ENCODE measurements around the gene SYNC.
"Not testable (repeated sequence)": the region's sequence is repeated elsewhere in the genome, so short reads cannot be mapped to it uniquely, and the experiment has no call there.

Gene SYNC

DNA sequence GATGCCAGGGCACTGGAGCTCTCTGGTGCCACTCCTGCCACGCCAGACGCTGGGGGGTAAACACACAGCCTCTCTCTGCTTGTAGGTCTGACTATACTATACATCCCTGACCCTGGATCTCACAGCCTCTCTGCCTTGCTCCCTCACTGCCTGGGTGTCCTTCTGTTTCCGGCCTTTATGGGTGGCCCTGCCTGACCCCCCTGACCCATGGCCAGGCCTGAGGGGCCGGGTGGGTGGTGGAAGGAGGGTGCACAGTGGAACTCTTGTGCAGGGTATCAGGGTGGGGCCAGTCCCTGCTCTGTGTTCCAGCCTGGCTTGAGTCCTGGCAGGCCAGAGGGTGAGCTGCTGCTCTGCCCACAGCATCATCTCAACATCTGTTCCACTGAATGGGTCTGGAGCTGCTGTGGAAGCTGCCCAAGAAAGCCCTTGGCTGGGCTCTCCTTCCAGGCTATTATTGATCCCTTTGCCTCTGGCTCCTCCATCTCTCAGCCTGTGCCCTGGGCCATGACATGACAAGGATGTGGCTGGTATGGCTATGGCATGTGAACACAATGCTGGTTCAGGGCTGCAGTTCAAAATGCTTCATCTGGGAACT, 17.2 kb upstream of the SYNC start:
- no peak for DNase-seq

DNA sequence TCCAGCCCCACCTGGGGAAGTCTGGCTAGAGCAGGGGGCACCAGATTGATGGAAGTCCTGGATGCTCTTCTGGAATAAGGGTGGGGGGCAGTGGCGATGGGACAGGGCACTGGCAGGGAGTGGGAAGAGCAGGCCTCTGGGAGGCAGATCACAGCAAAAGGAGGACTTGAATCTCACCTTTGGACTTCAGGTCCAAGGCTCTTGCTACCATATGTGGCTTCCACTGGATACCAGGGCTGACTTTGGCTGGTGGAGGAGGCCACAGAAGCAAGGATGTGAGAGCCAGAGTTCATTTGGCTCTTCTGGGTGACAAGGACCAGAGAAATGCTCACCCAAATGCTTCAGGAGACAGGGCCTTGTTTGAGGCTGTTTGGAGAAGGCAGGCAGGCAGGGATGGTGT, 16.0 kb upstream of the SYNC start:
- no peak for DNase-seq

DNA sequence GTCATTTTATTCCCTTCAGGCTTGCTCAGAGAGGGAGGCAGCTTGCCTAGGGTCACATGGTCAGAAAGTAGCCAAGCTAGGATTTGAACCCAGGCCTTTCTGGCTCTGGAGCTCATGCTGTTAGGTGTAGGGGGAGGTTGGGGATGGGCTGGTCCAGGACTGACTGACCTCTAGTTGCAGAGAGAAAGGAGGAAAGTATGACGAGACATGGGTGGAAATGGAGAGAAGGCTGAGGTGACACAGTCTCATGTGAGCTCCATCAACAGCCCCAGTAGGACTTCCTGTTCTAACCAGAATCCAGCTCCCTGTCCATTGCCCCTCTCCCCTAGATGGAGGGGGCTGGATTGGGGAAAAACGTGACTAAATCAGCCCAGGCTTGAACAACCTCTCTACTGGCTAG, 15.5 kb upstream of the SYNC start:
- no peak for DNase-seq

DNA sequence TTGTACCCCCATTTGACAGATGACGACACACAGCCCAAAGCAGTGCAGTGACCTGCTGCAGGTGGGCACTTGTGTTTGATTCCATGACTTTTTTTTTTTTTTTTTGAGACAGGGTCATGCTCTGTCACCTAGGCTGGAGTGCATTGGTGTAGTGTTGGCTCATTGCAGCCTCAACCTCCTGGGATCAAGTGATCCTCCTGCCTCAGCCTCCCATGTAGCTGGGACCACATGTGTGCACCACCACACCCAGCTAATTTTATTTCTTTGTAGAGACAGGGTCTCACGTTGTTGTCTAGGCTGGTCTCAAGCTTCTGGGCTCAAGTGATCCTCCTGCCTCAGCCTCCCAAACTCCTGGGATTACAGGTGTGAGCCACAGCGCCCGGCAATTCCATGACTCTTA, 14.9 kb upstream of the SYNC start:
- no peak for DNase-seq

DNA sequence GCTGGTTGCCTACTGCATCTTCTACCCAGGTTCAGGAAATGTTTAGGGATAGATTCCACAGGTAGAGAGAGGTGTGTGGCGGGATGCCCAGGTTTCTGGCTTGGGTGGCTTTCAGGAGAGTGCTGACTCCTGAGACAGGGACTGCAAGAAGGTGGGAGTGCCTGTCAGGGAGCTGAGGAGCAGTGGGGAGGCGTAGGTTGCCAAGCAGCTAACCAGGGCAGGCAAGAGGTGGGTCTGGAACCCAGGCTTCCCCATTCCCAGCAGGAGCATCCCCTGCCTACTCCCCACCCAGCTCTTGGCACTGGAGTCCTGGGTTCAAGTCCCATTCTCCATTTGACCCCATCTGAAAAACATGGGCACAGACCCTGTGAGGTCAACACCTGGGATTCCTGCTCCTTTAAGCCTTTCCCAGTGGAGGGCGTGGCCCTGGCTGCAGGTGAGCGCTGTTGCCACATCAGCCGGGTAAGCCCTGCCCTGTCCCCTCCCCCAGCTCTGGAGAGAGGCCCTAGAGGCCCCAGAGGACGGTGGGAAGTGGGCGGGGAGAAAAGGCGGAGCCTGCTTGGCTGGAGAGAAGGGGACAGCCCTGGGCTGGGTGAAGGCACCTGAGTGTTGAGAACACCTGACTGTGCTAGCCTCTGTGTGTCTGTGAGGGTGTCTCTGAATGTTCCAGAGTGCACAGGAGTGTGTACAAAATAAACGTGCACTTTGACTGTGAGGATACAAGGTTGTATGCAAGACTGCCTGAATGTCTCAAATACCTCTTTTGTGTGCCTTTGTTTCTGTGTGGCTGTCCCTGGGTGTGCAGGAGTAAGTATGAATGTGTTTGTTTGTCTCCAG, 14.0 kb upstream of the SYNC start:
- DNase-seq: peak; percentile 52

DNA sequence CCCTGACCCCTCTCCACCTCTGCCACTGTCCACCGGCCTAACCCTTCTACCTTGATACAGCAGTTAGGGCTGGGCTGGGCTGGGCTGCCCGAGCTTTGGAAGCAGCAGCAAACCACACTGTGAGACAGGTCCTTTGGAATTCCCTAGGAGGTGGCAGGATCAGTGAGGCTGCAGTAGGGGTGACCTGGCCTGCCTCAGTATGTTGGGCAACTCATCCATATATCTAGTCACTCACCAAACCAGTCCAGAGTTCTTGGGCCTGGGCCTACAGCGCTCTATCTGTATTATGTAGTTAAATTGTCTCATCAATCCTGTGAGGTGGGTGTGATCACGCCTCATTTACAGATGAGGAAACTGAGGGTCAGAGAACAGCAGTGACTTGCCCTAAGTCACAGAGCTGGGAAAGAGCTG, 13.3 kb upstream of the SYNC start:
- DNase-seq: no peak

DNA sequence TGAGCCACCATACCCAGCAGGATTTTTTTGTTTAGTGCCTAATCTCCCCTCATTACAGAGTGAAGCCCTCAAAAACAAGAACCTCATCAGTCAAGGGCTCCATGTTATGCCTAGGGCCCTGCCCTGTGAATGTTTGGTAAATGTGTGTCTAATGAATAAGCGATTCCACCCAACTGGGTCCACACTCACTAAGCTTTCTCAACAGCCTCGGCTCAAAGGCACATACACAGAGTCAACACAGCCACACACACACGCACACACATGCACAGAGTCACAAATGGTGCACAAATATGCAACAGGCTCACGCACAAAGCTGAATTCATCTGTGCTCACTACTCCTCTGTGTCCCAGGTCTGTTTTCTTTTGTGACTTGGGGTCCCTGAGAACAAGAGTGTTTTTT, 11.7 kb upstream of the SYNC start:
- no peak for DNase-seq

DNA sequence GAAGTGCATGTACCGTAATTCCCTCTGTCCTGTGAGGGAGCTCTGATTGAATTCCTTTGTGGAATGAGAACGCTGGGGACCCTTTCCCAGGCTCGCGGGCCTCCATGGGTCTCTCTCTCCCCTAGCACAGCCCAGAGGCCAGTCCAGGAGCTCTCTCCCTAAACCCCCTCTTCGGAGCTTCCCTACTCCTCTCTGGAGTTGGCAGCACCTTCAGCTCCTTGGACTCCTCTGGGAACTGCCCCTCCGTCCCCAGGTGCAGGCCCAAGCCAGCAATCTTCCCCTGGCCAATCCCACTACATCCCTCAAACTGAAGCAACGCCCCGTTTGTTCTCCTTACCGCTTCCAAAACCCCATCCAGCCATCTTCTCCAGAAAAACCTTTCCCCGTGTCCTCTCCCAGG, 10.5 kb upstream of the SYNC start:
- no peak for DNase-seq

DNA sequence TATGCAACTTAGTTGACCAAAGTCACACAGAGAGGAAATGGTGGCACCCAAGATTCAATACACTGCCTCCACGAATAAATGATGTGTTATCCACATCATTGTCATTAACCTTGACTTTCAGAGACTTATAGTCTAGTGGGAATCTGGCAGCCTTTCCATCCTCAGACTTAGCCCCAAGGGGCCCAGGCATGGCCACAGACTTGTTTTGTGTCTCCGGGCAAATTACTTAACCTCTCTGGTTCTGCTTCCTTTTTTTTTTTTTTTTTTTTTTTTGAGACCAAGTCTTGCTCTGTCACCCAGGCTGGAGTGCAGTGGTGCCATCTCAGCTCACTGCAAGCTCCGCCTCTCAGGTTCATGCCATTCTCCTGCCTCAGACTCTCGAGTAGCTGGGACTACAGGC, 8.7 kb upstream of the SYNC start:
- DNase-seq: not testable (repeated sequence)

DNA sequence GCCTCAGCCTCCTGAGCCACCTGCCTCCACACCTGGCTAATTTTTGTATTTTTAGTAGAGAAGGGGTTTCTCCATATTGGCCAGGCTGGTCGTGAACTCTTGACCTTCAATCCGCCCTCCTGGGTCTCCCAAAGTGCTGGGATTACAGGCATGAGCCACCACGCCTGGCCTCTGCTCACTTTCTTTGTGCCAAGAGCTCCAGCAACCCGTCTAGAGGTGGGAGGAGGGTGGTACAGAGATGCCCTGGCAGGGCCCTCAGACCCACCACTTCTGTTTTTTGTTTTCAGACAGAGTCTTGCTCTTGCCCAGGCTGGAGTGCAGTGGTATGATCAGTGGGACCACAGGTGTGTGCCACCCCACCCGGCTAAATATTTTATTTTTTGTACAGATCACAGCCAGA, 6.9 kb upstream of the SYNC start:
- DNase-seq: no peak

DNA sequence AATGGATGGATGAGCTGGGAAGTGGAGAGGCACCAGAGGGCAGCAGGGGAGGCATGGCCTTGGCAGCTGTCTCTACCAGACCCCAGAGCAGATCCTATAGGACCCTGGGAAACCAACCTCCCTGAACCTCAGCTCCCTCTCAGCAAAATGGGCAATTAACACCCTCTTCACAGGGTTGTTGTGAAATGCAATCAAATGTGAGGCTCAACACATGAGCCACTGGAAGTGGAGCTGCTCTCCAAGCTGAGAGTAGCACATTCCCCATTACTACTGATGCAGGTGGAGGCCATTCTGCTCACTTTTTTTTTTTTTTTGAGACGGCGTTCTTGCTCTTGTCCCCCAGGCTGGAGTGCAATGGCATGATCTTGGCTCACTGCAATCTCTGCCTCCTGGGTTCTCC, 6.5 kb upstream of the SYNC start:
- DNase-seq: no peak

DNA sequence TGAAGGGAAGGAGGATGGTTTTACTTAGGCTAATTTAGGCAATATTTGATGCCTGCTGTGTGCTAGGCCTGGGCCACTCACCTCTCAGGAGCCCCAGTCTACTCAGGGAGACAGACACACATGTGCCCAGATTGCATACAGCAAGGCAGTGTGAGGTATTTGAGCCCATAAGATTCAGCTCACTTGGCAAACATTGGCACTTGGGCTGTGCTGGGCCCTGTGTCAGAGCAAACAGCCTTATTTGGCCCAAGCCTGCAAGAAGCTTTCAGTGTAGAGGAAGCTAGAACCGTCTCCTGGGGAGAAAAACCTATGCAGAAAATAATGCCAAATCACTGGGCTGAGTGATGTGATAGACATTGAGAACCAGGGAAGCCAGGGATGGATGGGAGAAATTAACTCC, 3.9 kb upstream of the SYNC start:
- no peak for DNase-seq

DNA sequence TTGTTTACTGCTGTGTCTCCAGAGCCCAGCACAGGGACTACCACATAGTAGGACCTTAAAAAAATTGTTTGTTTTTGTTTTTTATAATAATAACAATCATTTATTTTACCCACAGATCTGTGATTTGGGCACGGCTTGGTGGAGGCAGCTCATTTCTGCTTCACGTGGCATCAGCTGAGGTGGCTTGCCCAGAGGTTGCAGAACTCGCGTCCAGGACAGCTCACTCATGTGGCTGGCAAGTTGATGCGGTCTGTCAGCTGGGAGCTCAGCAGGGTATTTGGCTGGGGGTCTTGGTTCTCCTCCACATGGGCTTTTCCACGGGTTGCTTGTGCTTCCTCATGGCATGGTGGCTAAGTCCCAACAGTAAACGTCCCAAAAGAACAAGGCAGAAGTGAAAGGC, 2.9 kb upstream of the SYNC start:
- no peak for DNase-seq

DNA sequence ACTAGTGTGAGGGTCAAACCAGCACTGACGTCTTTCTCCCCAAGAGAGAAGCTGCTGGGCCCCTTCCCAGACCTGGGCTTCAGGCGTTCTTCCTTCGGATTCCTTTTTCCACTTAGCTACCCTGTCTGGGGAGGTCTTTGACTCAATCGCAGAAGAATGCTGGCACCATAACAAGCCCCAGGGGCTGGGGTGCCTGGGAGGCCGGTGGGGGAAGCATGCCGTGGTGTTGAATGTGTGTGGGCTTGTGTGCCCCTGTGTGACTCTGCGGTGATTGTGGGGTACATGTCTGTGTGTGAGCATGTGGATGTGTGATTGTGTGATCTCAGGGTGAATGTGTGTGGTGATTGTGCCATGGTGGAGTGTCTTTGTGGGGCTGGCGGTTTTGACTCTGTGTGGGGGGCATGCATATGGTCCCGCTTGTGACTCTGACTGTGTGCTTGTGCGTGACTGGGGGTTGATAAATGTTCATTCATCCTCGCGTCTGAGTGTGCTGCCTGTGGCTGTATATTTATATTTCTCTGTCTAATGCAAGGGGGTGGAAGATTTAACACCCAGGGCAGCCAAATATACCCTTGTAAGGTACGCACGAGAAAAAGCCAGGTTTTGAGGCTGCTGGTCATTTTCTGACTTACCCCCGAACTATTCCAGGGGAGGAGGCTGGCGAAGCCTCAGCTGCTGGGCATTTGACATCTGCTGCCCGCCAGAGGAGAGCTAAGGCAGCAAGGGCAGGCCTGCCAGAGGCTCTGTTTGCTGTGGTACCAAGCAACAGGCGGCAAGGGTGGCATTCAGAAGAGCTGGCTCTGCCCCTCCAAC, 1.1 kb upstream of the SYNC start:
- DNase-seq: no peak

DNA sequence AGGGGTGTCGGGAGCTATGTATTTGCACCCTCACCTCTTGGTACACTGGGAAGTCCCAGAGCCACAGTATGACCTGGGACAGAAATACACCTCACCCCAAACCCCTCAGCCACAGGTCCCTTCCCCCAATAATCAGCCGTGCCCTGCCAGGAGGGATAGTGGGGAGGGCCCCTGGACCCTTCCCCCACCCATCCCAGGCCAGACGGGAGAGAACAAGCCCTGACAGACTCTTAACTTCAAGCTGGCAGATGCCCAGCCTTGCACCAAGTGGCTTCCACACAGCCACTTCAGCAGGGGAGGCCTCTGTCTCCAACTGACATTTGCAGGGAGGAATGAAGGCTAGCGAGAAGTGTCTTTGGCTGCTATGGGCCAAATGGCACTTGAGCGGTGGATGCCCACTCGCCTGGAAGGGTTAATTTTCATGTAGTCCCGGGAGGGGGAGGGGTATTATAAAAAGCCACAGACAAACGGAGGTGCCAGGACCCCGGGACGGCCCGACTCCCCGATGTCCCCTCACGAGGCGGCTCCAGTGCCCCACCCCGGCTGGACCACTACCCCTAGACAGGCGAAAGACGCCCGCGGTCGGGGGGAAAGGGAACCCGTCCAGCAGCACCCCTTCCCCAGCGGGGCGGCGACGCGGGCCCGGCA, 495 bp downstream of the SYNC start:
- no peak for DNase-seq

DNA sequence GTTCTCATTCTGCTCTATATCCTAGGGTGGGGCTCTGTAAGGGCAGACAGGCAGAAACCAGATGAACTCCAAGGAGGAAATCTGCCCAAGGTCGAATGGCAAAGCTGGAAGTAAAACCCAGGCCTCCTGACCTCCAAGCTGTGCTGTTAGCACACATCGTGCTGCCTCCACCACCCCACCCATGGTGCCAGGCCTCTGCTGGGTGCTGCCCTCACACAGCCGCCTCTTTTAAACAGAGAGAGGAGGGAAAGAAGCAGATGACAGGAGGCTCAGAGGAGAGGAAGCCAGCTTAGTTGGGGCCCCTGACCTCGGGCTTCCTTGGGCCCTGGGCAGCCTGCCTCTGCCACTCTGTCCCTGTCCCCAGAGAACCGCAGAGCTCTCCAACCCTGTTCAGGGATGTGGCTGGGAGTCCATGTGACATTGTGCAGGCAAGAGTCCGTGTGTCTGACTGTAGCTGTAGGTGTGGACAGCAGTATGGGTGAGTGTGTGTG, 1.1 kb downstream of the SYNC start:
- no peak for DNase-seq

DNA sequence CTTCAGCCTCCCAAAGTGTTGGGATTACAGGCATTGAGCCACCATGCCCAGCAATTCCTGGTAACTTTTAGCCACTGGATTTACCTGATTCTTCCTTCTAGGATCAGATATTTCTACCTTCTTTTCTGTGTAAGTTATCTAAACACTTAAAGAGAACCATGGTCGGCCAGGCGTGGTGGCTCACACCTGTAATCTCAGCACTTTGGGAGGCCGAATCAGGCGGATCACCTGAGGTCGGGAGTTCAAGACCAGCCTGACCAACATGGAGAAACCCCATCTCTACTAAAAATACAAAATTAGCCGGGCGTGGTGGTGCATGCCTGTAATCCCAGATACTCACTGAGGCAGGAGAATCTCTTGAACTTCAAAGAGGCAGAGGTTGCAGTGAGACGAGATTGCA, 5.6 kb downstream of the SYNC start:
- not testable (repeated sequence) for DNase-seq

DNA sequence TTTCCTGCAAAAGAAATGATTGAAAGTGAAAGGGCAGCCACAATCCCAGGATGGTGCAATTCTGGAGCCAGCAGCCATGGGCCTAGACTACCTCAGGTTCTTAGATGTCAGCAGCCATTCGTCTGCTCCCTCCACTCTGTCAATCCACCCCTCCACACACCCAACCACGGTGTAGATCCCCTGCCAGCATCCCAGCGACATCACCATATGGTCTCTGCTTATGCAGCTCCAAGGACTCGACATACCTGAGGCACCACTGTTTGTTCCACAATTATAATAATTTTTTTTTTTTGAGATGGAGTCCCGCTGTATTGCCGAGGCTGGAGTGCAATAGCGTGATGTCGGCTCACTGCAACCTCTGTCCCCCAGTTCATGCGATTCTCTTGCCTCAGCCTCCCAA, 6.5 kb downstream of the SYNC start:
- DNase-seq: no peak

DNA sequence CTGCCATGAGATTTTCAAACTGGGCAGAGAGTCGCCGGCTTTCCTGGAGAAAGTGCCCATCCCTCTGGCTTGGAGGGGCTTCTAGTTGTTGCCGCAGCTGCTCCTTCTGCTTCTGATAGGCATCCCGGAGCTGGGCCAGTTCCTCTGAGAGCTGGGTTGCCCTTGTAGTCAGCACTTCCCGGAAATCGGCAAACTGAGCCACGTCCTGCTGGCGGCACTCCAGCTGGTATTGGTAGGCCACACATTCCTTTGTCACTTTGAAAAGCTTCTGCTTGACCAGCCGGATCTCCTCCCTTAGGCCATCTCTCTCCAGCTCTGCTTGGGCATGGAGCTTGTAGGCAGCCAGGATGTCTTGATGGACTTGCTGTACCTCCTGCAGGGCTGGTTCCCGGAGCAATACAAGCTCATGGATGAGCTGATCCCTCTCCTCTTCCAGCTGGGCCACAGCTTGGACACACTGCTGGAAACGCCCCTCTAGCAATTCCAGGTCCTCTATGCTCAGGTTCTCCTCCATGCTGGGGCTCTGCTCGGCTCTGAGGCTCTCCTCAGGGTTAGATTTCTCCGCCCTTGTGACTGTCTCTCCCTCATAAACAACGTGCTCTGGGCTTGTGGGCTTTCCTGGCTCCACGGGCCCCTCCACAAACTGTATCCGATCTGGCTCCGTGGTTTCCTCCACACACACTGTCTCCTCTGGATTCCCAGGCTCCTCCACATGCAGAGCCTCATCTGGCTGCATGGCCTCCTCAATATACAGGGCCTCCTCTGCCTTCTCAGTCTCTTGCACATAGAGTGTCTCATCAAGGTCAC, 7.3 kb downstream of the SYNC start:
- DNase-seq: no peak

DNA sequence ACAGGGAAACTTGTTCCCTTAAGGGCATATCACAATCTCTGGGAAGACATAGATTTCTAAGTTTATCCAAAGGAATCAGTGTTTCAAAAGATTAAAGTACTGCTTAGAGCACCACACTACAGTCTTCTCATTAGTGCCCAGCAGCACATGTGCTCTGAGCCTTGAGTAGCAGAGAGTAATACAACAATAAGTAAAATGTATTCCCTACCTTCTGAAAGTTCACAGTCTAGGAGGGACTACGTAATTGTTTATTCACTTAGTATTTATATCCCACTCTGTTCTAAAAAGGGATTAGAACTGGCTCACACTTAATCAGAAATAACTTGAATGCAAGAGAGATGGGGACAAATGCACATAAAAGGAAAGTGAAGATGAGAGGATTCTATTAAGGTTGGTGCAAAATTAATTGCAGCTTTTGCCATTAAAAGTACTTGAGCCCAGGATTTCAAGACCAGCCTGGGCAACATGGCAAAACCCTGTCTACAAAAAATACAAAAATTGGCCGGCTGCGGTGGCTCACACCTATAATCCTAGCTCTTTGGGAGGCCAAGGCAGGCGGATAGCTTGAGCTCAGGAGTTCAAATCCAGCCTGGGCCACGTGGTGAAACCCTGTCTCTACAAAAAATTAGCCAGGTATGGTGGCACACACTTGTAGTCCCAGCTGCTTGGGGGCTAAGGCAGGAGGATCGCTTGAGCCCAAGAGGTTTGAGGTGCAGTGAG, 9.0 kb downstream of the SYNC start:
- no peak for DNase-seq

DNA sequence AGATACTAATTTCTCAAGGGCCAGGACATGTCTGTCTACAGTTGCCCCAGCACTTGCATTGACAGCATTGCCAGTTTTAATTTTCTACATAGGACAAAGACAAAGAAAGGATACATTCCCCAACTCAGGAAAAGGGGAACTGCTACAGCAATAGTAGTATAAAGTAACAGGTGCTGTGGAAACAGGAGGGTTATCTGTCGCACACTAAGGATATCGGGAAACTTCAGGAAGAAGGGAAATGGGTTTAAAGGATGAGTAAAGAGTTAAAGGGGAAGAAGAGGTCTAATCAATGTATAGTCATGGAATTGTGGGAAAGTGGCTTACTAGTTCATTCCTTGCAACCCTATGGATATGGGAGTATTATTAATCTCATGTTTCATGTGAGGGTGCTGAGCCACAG, 16.2 kb downstream of the SYNC start:
- no peak for DNase-seq

DNA sequence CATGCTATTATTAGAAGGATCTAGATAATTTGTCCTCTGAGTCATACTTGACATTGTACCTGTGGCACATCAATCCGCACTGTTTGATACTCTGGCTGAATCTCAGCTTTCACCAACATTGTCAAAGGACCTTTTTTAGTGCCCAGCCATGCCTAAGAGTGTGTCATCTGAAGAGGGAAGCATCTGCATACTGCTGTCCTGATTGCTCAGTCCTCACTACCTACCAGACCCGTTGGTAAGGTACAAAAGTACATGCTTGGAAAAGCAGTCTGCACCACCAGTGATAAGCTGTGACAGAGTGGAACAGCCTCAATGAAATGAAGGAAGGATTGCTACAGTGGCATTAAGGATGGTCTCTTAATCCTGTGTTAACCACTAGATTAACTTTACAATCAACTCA, 17.1 kb downstream of the SYNC start:
- no peak for DNase-seq
